ENCODE results near the gene PLCD3. TPM values are rescaled to one million over a fixed set of nuclear protein-coding genes. Genes with fewer than 3 reads are reported as not detected.

Gene PLCD3
- total RNA-seq, 6 experiments from 2014 or later: 77.2 to 112 (median 83.8) TPM

GRCh38 chr17:45101546-45101882 is 30.8 kb downstream of the PLCD3 start:
- Mint-ChIP-seq H3K4me1 (ENCODE audit: low read depth) (peaks cover 15% of the 10 kb centered on the region), H3K27ac (no peak overlapping the region), H3K36me3 (ENCODE audit: low read depth) (peaks cover 34% of the 10 kb centered on the region), H3K4me3 (no peak overlapping the region), H3K27me3 (ENCODE audit: insufficient read depth) (peaks cover 2% of the 10 kb centered on the region; the same call in 1 of the 2 replicates), H3K9me3 (no peaks in the 10 kb centered on the region)
- DNase-seq: no peak
- no peak for TF ChIP-seq CTCF (IDR thresholded peaks at IDR 0.05)

GRCh38 chr17:45098869-45099616 is 33.3 kb downstream of the PLCD3 start:
- no peaks in the 10 kb centered on the region for H3K9me3 Mint-ChIP-seq
- H3K4me1 Mint-ChIP-seq (ENCODE audit: low read depth): peaks cover 22% of the 10 kb centered on the region
- TF ChIP-seq CTCF (IDR thresholded peaks at IDR 0.05): peak; percentile 90
- H3K4me3 Mint-ChIP-seq: no peak overlapping the region
- DNase-seq: peak; percentile 60
- H3K27me3 Mint-ChIP-seq (ENCODE audit: insufficient read depth): peaks cover 2% of the 10 kb centered on the region; the same call in 1 of the 2 replicates
- H3K27ac Mint-ChIP-seq: peak overlapping the region; percentile 35
- peaks cover 37% of the 10 kb centered on the region for H3K36me3 Mint-ChIP-seq (ENCODE audit: low read depth)

GRCh38 chr17:45098081-45098868 is 34.0 kb downstream of the PLCD3 start:
- no peak for DNase-seq
- H3K27ac Mint-ChIP-seq: peak overlapping the region; percentile 35; the same call in 1 of the 2 replicates

GRCh38 chr17:45096926-45097325 is 35.4 kb downstream of the PLCD3 start:
- no peak overlapping the region for H3K4me3 Mint-ChIP-seq
- H3K9me3 Mint-ChIP-seq: no peaks in the 10 kb centered on the region; the same call in 1 of the 2 replicates
- H3K36me3 Mint-ChIP-seq (ENCODE audit: low read depth): peaks cover 43% of the 10 kb centered on the region
- TF ChIP-seq CTCF (IDR thresholded peaks at IDR 0.05): no peak
- H3K27me3 Mint-ChIP-seq (ENCODE audit: insufficient read depth): no peaks in the 10 kb centered on the region
- no peak overlapping the region; the same call in 1 of the 2 replicates for H3K27ac Mint-ChIP-seq
- DNase-seq: no peak
- peaks cover 37% of the 10 kb centered on the region for H3K4me1 Mint-ChIP-seq (ENCODE audit: low read depth)

More at GRCh38 chr17:45098081-45098868, 34.0 kb downstream of the PLCD3 start:
- Mint-ChIP-seq H3K36me3 (ENCODE audit: low read depth) (peaks cover 38% of the 10 kb centered on the region), H3K27me3 (ENCODE audit: insufficient read depth) (peaks cover 2% of the 10 kb centered on the region; the same call in 1 of the 2 replicates), H3K4me1 (ENCODE audit: low read depth) (peaks cover 30% of the 10 kb centered on the region), H3K9me3 (no peaks in the 10 kb centered on the region), H3K4me3 (no peak overlapping the region)
- no peak for TF ChIP-seq CTCF (IDR thresholded peaks at IDR 0.05)

GRCh38 chr17:45096141-45096540 is 36.2 kb downstream of the PLCD3 start:
- H3K4me3 Mint-ChIP-seq: no peak overlapping the region
- no peak overlapping the region for H3K27ac Mint-ChIP-seq
- H3K4me1 Mint-ChIP-seq (ENCODE audit: low read depth): peaks cover 45% of the 10 kb centered on the region
- peak; percentile 32 for DNase-seq
- TF ChIP-seq CTCF (IDR thresholded peaks at IDR 0.05): peak; percentile 80
- H3K36me3 Mint-ChIP-seq (ENCODE audit: low read depth): peaks cover 48% of the 10 kb centered on the region
- peaks cover under 1% of the 10 kb centered on the region; the same call in 1 of the 2 replicates for H3K27me3 Mint-ChIP-seq (ENCODE audit: insufficient read depth)
- no peaks in the 10 kb centered on the region; the same call in 1 of the 2 replicates for H3K9me3 Mint-ChIP-seq

Measured in HFFc6 (cell line).